ENCODE measurements around the gene ALG3. TPM values are rescaled to one million over a fixed set of nuclear protein-coding genes. Genes with fewer than 3 reads are reported as not detected.

ALG3 gene
- 10 to 100 TPM; 43.2 to 45.7 TPM for total RNA-seq

GRCh38 chr3:184248454-184249411 lies at the start of gene ALG3:
Gene ALG3, minus strand, starts transcription at chr3:184248962. Its CDS starts 22 bp downstream, at chr3:184248940.
- Mint-ChIP-seq H3K4me3 (peak within 1 kb of the TSS; percentile 91), H3K27me3 (no peaks in the 10 kb centered on the region), H3K4me1 (peaks cover 13% of the 10 kb centered on the region), H3K9me3 (no peaks in the 10 kb centered on the region), H3K36me3 (ENCODE audit: low read depth) (peaks cover 13% of the 10 kb centered on the region), H3K27ac (peak within 1 kb of the TSS; percentile 97)
- peak; percentile 86 for DNase-seq
- CTCF ChIA-PET = interaction anchor here (1.6 to 2.5 kb wide), 2 partner anchors 21 to 80 kb away, joined by 3 to 14 read pairs; no protein-coding TSS in a partner anchor
- POLR2A ChIA-PET = no interaction called here

- H3K27ac Mint-ChIP-seq = no peak overlapping the region
- ChIA-PET POLR2A (no interaction called here), CTCF (interaction anchor here (0.6 kb wide), 1 partner anchor 215 kb away, joined by 4 read pairs; no protein-coding TSS in a partner anchor)
- peaks cover 25% of the 10 kb centered on the region for H3K4me1 Mint-ChIP-seq
- no peaks in the 10 kb centered on the region for H3K9me3 Mint-ChIP-seq
- DNase-seq = no peak
- no peaks in the 10 kb centered on the region for H3K27me3 Mint-ChIP-seq
- no peak overlapping the region for H3K4me3 Mint-ChIP-seq
- H3K36me3 Mint-ChIP-seq (ENCODE audit: low read depth) = peaks cover 18% of the 10 kb centered on the region
Measured at GRCh38 chr3:184296616-184297015, 47.9 kb upstream of the ALG3 start.

GRCh38 chr3:184295771-184296170 lies 47.0 kb upstream of the ALG3 start:
- peaks cover 21% of the 10 kb centered on the region for H3K4me1 Mint-ChIP-seq
- POLR2A ChIA-PET = no interaction called here
- no peak for DNase-seq
- peaks cover 12% of the 10 kb centered on the region for H3K36me3 Mint-ChIP-seq (ENCODE audit: low read depth)
- H3K27ac Mint-ChIP-seq = no peak overlapping the region
- no peaks in the 10 kb centered on the region for H3K9me3 Mint-ChIP-seq
- CTCF ChIA-PET = no interaction called here
- H3K27me3 Mint-ChIP-seq = no peaks in the 10 kb centered on the region
- no peak overlapping the region for H3K4me3 Mint-ChIP-seq

GRCh38 chr3:184291738-184292445 lies 43.1 kb upstream of the ALG3 start:
- Mint-ChIP-seq H3K4me1 (peaks cover 4% of the 10 kb centered on the region), H3K9me3 (no peaks in the 10 kb centered on the region), H3K36me3 (ENCODE audit: low read depth) (no peaks in the 10 kb centered on the region), H3K27ac (no peak overlapping the region), H3K27me3 (peaks cover 2% of the 10 kb centered on the region), H3K4me3 (no peak overlapping the region)
- CTCF ChIA-PET = interaction anchor here (0.7 kb wide), 1 partner anchor 64 kb away, joined by 5 read pairs; no protein-coding TSS in a partner anchor
- POLR2A ChIA-PET = no interaction called here
- DNase-seq = no peak

- ChIA-PET POLR2A (no interaction called here), CTCF (interaction anchor here (0.6 kb wide), 1 partner anchor 88 kb away, joined by 3 read pairs; no protein-coding TSS in a partner anchor)
- no peak for DNase-seq
- H3K27ac Mint-ChIP-seq = no peak overlapping the region
- H3K4me1 Mint-ChIP-seq = peaks cover 4% of the 10 kb centered on the region
- no peaks in the 10 kb centered on the region for H3K9me3 Mint-ChIP-seq
- peaks cover 4% of the 10 kb centered on the region for H3K27me3 Mint-ChIP-seq
- no peak overlapping the region for H3K4me3 Mint-ChIP-seq
- H3K36me3 Mint-ChIP-seq (ENCODE audit: low read depth) = no peaks in the 10 kb centered on the region
Measured at GRCh38 chr3:184291044-184291737, 42.4 kb upstream of the ALG3 start.

- no peak overlapping the region for H3K4me3 Mint-ChIP-seq
- H3K9me3 Mint-ChIP-seq = no peaks in the 10 kb centered on the region
- peaks cover 4% of the 10 kb centered on the region for H3K4me1 Mint-ChIP-seq
Measured at GRCh38 chr3:184290331-184290730, 41.6 kb upstream of the ALG3 start.

GRCh38 chr3:184289426-184289938 lies 40.7 kb upstream of the ALG3 start:
- ChIA-PET CTCF (interaction anchor here (0.6 to 1.1 kb wide), 5 partner anchors 10 to 394 kb away, joined by 3 to 6 read pairs (median 3); no protein-coding TSS in a partner anchor), POLR2A (no interaction called here)
- Mint-ChIP-seq H3K36me3 (ENCODE audit: low read depth) (no peaks in the 10 kb centered on the region), H3K9me3 (no peaks in the 10 kb centered on the region), H3K27ac (no peak overlapping the region), H3K4me1 (peaks cover 4% of the 10 kb centered on the region), H3K4me3 (no peak overlapping the region), H3K27me3 (peaks cover 7% of the 10 kb centered on the region)
- DNase-seq = peak; percentile 66

More at GRCh38 chr3:184290331-184290730, 41.6 kb upstream of the ALG3 start:
- Mint-ChIP-seq H3K27ac (no peak overlapping the region), H3K36me3 (ENCODE audit: low read depth) (no peaks in the 10 kb centered on the region), H3K27me3 (peaks cover 7% of the 10 kb centered on the region)
- CTCF ChIA-PET = no interaction called here
- no peak for DNase-seq
- POLR2A ChIA-PET = no interaction called here

GRCh38 chr3:184284696-184285095 lies 35.9 kb upstream of the ALG3 start:
- Mint-ChIP-seq H3K4me1 (peaks cover 4% of the 10 kb centered on the region), H3K27ac (no peak overlapping the region), H3K36me3 (ENCODE audit: low read depth) (no peaks in the 10 kb centered on the region), H3K9me3 (no peaks in the 10 kb centered on the region), H3K27me3 (peaks cover 7% of the 10 kb centered on the region), H3K4me3 (no peak overlapping the region)
- ChIA-PET POLR2A (no interaction called here), CTCF (interaction anchor here (0.5 to 1.6 kb wide), 3 partner anchors 57 to 256 kb away, joined by 3 to 5 read pairs (median 4); no protein-coding TSS in a partner anchor)
- peak; percentile 38 for DNase-seq

- POLR2A ChIA-PET = no interaction called here
- no peak for DNase-seq
- no peak overlapping the region for H3K4me3 Mint-ChIP-seq
- no peak overlapping the region for H3K27ac Mint-ChIP-seq
- no peaks in the 10 kb centered on the region for H3K36me3 Mint-ChIP-seq (ENCODE audit: low read depth)
- peaks cover 6% of the 10 kb centered on the region for H3K27me3 Mint-ChIP-seq
- CTCF ChIA-PET = interaction anchor here (0.6 kb wide), 2 partner anchors 16 to 519 kb away, joined by 3 to 8 read pairs; no protein-coding TSS in a partner anchor
- no peaks in the 10 kb centered on the region for H3K4me1 Mint-ChIP-seq
- H3K9me3 Mint-ChIP-seq = no peaks in the 10 kb centered on the region
Measured at GRCh38 chr3:184283681-184284080, 34.9 kb upstream of the ALG3 start.

GRCh38 chr3:184282941-184283340 lies 34.2 kb upstream of the ALG3 start:
- H3K9me3 Mint-ChIP-seq = no peaks in the 10 kb centered on the region
- H3K27ac Mint-ChIP-seq = no peak overlapping the region
- H3K4me3 Mint-ChIP-seq = no peak overlapping the region
- POLR2A ChIA-PET = no interaction called here
- no peaks in the 10 kb centered on the region for H3K36me3 Mint-ChIP-seq (ENCODE audit: low read depth)
- no peaks in the 10 kb centered on the region for H3K4me1 Mint-ChIP-seq
- H3K27me3 Mint-ChIP-seq = peaks cover 6% of the 10 kb centered on the region
- CTCF ChIA-PET = no interaction called here
- no peak for DNase-seq

- POLR2A ChIA-PET = no interaction called here
- CTCF ChIA-PET = no interaction called here
- DNase-seq = no peak
- no peaks in the 10 kb centered on the region for H3K4me1 Mint-ChIP-seq
- H3K36me3 Mint-ChIP-seq (ENCODE audit: low read depth) = no peaks in the 10 kb centered on the region
- H3K27ac Mint-ChIP-seq = no peak overlapping the region
- no peak overlapping the region for H3K4me3 Mint-ChIP-seq
- no peaks in the 10 kb centered on the region for H3K9me3 Mint-ChIP-seq
- H3K27me3 Mint-ChIP-seq = peaks cover 31% of the 10 kb centered on the region
Measured at GRCh38 chr3:184277366-184277765, 28.6 kb upstream of the ALG3 start.

All from activated CD4-positive, alpha-beta T cell treated with anti-CD3 and anti-CD28 coated beads, Interleukin-2, amount 10 ng/mL, durations not matched to agents 7 days and 5 days (primary cell).